Measurements from ENCODE around the gene ABCA12. TPM values are rescaled to one million over a fixed set of nuclear protein-coding genes. Genes with fewer than 3 reads are reported as not detected.

Gene ABCA12
- total RNA-seq, 6 experiments from 2014 or later, result 0.05 to 0.38 (median 0.08) TPM; not detected in 1

DNA sequence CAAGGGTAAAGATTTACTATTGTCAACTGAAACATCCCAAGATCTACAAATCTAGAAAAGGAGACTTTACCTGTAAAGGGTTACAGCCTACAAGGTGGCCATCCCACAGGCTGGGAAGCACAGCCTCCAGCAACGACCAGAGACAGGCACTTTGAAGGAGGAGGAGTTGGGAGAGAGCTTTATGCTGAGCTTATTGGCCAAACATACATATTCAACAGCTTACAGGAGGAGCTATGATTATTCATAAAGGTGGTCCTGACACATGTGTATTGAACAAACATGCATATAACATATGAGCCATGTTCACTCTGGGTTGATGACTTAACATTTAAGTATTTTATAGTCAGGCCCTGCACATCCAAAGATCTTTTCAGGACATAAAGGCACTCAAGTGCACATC lies 11.1 kb upstream of the ABCA12 start:
- no peak for DNase-seq
- no peaks in the 10 kb centered on the region for H3K9me3 Mint-ChIP-seq
- no peaks in the 10 kb centered on the region for H3K36me3 Mint-ChIP-seq (ENCODE audit: low read depth)
- no peaks in the 10 kb centered on the region for H3K4me1 Mint-ChIP-seq (ENCODE audit: low read depth)
- TF ChIP-seq, protein P1, sequence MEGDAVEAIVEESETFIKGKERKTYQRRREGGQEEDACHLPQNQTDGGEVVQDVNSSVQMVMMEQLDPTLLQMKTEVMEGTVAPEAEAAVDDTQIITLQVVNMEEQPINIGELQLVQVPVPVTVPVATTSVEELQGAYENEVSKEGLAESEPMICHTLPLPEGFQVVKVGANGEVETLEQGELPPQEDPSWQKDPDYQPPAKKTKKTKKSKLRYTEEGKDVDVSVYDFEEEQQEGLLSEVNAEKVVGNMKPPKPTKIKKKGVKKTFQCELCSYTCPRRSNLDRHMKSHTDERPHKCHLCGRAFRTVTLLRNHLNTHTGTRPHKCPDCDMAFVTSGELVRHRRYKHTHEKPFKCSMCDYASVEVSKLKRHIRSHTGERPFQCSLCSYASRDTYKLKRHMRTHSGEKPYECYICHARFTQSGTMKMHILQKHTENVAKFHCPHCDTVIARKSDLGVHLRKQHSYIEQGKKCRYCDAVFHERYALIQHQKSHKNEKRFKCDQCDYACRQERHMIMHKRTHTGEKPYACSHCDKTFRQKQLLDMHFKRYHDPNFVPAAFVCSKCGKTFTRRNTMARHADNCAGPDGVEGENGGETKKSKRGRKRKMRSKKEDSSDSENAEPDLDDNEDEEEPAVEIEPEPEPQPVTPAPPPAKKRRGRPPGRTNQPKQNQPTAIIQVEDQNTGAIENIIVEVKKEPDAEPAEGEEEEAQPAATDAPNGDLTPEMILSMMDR (IDR thresholded peaks at IDR 0.05), result no peak
- H3K27me3 Mint-ChIP-seq (ENCODE audit: insufficient read depth), result peaks cover 7% of the 10 kb centered on the region; the same call in 1 of the 2 replicates
- no peak overlapping the region for H3K27ac Mint-ChIP-seq
- H3K4me3 Mint-ChIP-seq, result no peak overlapping the region

DNA sequence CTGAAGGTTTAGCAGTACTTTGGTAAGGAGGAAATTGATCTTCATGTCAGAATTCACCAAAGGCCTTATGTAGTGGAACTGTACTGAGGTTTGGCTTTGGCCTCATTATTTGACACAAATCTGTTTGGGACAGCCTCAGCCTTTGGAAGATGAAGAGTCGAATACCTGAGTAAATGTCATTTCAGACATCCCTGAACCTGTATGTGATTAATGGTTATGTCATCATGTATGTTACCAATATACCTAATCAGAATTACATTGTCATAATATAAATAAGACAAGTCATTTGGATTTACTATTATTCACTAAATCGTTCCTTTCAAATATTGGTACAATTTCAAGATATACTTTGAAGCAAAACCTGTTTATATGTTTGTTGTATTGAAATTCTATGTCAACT lies 10.6 kb upstream of the ABCA12 start:
- Mint-ChIP-seq H3K27ac (no peak overlapping the region), H3K9me3 (no peaks in the 10 kb centered on the region), H3K4me1 (ENCODE audit: low read depth) (no peaks in the 10 kb centered on the region), H3K4me3 (no peak overlapping the region), H3K27me3 (ENCODE audit: insufficient read depth) (peaks cover 7% of the 10 kb centered on the region; the same call in 1 of the 2 replicates), H3K36me3 (ENCODE audit: low read depth) (no peaks in the 10 kb centered on the region)
- TF ChIP-seq, protein P1 (IDR thresholded peaks at IDR 0.05), result no peak
- no peak for DNase-seq

DNA sequence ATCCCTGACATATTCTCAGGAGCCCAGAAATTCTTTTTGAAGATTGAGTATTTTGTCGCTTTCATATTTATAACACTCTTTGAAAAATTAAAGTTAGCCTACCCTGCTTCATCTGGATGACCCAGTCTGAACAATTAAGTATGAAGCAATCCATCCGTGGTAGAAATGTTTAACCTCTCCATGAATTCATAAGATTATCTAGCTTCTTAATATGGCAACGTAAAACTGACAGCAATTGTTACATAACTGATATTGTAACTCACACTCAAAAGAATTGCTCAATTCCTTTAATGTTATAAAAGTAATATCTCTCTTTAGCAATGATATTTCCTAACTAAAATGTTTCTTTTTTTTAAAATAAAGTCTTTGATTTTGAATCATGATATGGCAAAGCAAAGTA lies 7.2 kb upstream of the ABCA12 start:
- H3K27ac Mint-ChIP-seq, result no peak overlapping the region
- H3K27me3 Mint-ChIP-seq (ENCODE audit: insufficient read depth), result peaks cover 7% of the 10 kb centered on the region
- no peak overlapping the region for H3K4me3 Mint-ChIP-seq
- no peak for DNase-seq
- no peaks in the 10 kb centered on the region for H3K9me3 Mint-ChIP-seq
- H3K36me3 Mint-ChIP-seq (ENCODE audit: low read depth), result no peaks in the 10 kb centered on the region
- peaks cover 3% of the 10 kb centered on the region; the same call in 1 of the 2 replicates for H3K4me1 Mint-ChIP-seq (ENCODE audit: low read depth)
- TF ChIP-seq, protein P1 (IDR thresholded peaks at IDR 0.05), result no peak

GRCh38 chr2:215144106-215144875 lies 5.9 kb upstream of the ABCA12 start:
- H3K27ac Mint-ChIP-seq, result no peak overlapping the region

GRCh38 chr2:215143458-215143857 lies 5.0 kb upstream of the ABCA12 start:
- H3K4me1 Mint-ChIP-seq (ENCODE audit: low read depth), result peaks cover 16% of the 10 kb centered on the region
- H3K27me3 Mint-ChIP-seq (ENCODE audit: insufficient read depth), result peaks cover 5% of the 10 kb centered on the region
- H3K36me3 Mint-ChIP-seq (ENCODE audit: low read depth), result no peaks in the 10 kb centered on the region
- H3K4me3 Mint-ChIP-seq, result no peak overlapping the region
- H3K27ac Mint-ChIP-seq, result no peak overlapping the region
- no peaks in the 10 kb centered on the region for H3K9me3 Mint-ChIP-seq
- TF ChIP-seq, protein P1 (IDR thresholded peaks at IDR 0.05), result no peak
- no peak for DNase-seq

More at GRCh38 chr2:215144106-215144875, 5.9 kb upstream of the ABCA12 start:
- peaks cover 6% of the 10 kb centered on the region for H3K27me3 Mint-ChIP-seq (ENCODE audit: insufficient read depth)
- no peaks in the 10 kb centered on the region for H3K36me3 Mint-ChIP-seq (ENCODE audit: low read depth)
- no peaks in the 10 kb centered on the region for H3K9me3 Mint-ChIP-seq
- no peak for DNase-seq
- H3K4me3 Mint-ChIP-seq, result no peak overlapping the region
- TF ChIP-seq, protein P1 (IDR thresholded peaks at IDR 0.05), result no peak
- H3K4me1 Mint-ChIP-seq (ENCODE audit: low read depth), result peaks cover 12% of the 10 kb centered on the region; the same call in 1 of the 2 replicates

Data from HFFc6 (cell line).